COLO668 (cell line): ENCODE measurements around the gene CD300H.
A peak's percentile ranks its signal among the peaks of the same experiment; 100 is the strongest.
"Not testable (repeated sequence)": the region's sequence is repeated elsewhere in the genome, so short reads cannot be mapped to it uniquely, and the experiment has no call there.

Experiments used
- DNase-seq: peaks from one replicate; lab custom pipeline; 2025; ENCODE audit not compliant: unreplicated experiment; lab: John Stamatoyannopoulos, UW

The CD300H gene

DNA sequence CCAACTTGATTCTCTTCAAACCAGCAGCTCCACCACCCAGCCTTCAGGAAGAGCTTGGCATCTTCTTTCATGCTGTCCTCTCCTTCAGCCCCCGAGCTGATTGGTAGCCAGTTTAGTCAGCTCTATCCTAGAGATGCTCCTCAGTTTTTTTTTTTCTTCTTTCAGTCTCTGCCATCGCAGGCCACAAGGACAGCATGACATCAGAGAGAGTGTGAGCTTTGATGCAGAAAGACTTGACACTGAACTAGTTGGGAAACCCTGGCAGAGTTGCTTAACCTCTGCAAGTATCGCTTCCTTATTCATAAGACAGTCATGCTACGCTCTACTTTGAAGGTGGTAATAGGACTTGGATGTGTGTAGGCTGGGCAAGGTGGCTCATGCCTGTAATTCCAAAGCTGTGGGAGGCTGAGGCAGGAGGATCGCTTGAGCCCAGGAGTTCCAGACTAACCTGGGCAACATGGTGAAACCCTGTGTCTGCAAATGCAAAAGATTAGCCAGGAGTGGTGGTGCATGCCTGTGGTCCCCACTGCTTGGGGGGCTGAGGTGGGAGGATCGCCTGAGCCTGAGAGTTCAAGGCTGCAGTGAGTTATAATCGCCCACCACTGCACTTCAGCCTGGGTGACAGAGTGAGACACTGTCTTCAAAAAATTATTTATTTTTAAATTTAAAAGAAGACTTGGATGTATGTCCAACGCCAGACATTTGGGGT lies 38.7 kb downstream of the CD300H start:
- DNase-seq: no peak

DNA sequence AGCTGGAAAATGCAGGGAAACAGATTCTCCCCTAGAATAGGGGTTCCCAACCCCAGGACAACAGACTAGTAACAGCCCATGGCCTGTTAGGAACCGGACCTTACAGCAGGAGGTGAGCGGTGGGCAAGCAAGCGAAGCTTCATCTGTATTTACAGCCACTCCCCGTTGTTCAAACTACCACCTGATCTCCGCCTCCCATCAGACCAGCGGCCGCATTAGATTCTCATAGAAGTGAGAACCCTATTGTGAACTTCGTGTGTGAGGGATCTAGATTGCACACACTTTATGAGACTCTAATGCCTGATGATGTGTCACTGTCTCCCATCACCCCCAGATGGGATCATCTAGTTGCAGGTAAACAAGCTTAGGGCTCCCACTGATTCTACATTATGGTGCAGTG lies 39.6 kb downstream of the CD300H start:
- DNase-seq: no peak

DNA sequence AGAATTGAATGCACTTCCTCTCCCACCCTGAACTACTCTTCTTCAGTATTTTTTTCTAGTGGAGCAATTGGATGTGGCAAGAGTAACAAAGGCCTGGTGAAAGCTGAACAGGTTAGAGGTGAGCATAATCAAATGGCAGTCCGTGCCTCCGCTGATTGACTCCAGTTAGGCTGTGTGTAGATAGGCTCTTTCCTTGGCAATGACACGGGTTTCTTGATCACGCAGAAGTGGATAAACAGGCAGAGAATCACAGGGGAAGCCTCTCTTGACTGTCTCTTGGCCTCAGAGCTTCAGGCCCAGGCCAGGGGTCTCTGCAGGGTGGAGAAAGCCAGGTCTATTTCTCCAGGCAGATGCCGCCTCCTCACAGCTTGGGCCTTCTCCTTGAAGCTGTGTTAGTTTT lies 40.2 kb downstream of the CD300H start:
- no peak for DNase-seq

DNA sequence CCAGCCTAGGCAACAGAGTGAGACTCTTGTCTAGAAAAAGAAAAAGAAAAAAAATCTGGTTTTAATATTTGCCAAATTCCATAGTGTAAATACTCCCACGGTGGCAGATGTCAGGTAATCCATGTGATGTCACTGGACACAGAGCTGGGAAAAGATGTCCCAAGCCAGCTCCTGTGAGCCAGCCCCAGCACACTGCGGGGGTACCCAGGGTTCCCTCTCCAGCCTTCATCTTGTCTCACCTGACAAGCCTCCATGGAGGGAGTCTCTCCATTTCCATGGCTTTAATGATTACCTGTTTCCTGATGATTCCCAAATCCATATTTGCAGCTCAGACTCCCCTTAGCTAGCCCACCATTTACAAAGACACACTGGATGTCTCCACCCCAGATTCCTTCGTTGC lies 40.6 kb downstream of the CD300H start:
- DNase-seq: no peak

DNA sequence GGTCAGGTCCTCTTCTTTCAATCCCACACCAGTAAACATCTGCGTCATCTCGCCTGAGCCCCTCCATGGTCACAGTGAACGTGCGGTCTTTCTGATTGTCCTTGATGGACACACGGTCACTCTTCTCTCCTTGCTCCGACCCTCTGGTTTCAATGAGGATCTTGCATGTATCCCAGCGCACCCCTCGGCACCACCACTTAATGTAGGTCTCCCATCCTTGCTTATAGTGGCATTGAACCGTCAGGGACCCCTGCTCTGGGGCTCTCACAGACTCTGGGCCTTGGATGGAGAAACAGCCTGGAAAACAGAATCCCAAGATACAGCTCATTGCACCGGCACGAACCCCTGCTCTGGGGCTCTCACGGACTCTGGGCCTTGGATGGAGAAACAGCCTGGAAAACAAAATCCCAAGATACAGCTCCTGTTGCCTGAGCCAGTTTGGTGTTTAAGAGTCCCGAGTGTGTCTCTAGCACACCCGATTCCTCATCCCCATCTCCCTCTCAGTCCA lies 41.5 kb downstream of the CD300H start:
- DNase-seq: no peak

DNA sequence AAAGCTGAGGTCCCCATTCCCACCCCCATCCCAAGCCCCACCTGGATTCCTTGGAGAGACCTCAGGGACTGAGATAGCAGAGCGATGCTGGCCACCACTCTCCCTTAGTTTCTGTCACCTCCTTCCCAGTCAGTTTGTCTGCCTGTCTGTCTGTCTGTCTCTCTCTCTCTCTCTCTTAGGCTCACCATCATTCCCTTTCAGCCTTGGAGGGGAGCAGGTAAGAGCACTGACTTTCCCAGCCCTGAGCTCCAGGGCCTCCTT lies 41.9 kb downstream of the CD300H start:
- DNase-seq: no peak

DNA sequence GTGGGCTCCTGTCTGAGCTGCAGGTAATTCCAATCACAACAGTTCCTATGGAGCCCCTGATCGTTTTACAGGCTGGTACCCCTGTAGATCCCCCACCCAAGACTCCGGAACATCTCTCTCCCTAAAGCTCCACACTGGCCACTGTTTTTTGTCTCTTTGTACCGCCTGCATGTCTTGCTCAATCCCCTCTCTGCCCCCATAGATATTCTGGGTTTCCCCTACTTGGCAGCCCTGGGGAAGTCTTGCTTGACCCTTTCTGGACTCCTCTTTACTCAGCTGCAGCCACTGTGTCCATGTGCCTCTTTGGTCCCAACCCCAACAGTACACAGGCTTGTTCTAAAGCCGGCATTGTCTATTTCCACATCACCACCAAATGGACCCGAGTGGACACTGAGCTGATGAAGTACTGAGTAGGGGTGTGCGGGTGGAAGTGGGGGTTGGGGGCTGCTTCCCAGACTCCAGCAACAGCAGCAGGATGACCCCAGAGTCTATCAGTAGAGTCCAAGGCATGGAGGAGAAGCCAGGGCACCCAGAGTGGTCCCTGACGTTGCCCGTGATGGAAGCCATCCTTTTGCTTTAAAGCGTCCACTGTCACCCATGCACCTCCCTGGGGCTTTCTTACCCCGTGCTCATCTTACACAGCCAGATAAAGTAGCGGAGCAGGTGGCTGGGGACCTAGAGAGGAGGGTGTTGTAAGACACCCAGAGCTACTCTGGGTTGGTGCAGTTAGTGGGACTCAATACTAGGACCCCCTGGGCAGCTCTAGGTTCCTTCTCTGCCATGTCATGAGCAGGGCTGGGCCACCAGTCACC lies 42.5 kb downstream of the CD300H start:
- no peak for DNase-seq

DNA sequence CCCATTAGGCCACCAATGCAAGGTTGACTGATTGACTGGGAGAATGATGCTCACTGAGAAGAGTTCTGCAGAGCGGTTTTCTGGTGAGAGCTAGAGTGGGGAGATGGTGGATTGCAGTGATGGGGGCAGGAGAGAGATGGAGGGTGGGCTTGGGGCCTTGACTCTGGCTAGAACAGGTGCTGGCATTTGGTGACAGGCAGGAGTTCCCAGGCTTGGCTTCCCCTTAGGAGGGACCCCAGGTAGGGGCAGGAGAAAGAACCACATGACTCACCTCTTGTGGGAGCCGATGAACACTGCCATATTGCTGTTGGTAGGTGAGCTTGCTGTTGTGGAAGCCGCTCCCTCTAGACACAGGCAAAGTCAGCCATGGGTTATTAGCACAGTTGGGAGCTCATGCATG lies 44.0 kb downstream of the CD300H start:
- DNase-seq: no peak

DNA sequence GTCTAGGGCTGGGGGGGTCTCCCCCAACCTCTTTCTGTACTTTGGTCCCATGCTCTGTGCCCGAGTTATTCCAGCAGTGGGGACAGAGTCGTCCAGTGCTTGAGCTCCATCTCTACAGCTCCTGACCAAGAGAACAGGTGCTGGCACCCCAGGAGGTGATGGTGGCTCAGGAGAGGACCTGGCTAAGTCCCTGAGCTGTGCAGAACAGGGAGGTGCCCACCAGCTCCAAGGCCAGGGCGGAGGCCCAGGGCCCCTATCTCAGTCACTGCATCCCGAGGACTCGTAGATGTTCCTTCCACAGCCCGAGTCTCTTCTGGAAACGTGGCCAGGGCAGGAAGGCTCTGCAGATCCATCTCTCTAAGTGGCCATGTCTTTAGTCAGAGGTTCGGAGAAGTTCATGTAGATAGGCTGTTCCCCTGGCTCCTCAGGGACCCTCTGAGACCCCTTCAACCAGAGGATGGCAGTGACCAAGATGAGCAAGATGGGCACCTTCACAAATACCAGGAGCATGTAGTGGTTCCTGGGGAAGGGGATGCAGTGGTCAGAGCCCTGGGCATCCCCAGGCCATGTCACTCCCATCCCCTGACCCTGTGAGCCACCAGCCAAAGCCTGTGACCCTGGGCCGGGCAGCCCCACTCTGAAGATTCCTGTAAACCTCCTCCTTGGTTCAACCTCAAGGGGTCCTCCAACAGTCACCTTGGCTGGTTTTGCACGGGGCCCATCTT lies 44.8 kb downstream of the CD300H start:
- no peak for DNase-seq

DNA sequence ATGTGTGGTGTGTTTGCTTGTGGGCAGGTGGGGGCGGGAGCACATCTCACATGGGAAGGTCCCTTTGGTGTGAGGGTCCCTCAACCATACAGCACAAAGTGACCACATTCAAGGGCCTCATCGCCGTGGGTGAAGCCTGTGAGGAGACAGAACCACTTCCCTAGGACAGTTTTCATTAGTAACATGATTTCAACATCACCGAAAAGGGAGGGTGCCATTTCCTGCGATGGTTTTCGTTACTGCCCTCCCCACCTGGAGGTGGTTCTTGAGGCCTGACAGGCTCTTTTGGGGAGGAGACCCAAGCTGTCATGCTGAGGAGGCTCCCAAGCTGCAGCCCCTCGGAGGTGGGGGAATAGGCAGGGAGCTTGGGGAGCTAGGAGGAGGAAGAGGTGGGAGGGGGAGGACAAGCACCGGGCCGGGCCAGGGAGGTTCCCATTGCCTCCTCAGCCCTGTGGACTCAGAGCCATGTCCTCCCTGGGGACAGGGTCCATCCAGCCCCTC lies 45.6 kb downstream of the CD300H start:
- no peak for DNase-seq

DNA sequence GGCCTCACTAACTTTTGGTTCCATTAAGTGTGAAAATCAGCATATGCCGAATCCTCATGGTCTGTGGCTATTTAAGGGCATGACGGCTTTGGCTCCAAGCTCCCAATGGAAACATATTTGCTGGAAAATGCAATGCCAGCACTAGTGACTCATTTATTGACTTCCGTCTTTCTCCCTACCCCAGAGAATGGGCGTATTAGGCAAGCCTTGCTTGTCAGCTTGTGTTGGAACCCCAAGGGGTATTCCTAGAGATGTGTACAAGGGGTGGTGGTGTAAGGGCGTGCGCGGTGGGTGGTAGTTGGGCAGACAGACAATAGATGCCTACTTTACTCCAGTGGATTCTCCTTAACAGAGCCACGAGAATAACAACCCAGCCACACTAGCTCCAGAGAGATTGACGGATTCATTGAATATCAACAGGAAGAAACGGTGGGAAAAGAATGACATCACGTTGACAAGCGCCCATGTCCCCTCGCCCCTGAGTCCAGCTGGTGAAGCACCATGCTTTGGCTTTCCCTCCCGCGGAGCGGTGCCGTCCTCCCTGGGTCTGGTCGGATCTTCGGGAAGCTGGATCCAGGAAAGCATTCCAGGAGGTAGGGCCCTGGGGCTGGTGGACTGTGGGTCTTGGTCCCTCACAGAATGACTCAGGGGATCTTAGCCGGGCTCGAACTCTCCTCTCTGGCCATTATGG lies 46.4 kb downstream of the CD300H start:
- no peak for DNase-seq

DNA sequence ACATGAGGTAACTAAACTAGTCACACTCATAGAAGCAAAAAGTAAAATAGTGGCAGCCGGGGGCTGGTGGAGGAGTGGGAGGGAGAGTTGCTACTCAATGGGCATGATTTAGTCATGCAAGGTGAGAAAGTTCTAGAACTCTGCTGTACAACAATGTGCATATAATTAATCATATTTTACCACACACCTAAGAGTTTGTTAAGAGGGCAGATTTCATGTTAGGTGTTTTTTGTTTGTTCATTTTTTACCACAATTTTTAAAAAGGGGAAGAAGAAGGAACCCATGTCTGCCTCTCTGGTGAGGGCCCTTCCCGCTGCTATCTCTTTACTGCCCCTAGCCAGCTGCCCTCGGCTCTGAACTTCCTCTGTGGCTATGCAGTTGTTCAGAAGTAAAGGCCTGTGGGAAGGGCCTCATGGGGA lies 47.3 kb downstream of the CD300H start:
- DNase-seq: no peak

DNA sequence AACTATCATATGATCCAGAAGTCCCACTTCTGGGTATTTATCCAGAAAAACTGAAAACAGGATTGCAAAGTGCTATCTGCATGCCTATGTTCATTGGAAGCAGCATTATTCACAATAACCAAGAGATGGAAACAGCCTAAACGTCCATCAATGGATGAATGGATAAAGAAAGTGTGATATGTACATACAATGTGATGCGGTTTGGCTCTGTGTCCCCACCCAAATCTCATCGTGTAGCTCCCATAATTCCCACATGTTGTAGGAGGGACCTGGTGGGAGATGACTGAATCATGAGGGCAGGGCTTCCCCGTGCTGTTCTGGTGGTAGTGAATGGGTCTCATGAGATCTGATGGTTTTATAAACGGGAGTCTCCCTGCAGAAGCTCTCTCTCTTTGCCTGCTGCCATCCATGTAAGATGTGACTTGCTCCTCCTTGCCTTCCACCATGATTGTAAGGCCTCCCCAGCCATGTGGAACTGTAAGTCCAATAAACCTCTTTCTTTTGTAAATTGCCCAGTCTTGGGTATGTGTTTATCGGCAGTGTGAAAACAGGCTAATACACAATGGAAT lies 48.8 kb downstream of the CD300H start:
- not testable (repeated sequence) for DNase-seq

DNA sequence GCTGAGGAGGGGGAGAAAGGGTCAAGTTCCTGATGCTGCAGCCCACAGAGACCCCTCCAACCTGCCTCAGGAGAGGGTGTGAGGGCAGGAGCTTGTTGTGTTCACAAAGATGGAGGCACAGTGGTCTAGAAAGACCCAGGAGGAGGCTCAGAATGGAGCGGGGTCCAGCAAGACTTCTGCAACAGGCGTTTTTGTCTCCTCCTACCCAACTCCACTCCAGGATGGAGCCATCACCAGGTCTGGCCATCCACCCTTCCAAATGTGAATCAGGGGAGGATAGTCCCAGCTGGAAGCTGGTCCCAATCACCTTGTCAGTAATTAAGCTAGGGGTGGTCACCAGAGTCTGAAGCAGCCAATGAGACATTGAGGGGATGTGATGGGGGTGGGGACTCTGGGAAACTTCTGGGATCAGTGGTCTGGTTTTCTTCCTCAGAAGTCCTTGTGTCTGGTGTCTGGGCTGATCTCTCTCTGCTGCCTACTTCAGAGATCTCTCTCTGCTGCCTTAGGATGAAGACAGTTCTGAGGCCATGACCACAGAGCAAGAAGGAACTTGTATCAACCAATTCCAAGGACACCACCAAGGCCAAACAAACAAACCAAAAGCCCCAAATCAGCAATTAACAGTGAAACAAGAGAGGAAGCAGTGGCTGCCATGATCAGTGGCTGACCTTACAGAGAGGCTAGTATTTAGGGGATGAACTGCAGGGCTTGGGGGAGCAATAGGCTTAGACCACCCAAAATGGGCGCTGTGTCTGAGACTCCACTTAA lies 50.6 kb downstream of the CD300H start:
- no peak for DNase-seq

DNA sequence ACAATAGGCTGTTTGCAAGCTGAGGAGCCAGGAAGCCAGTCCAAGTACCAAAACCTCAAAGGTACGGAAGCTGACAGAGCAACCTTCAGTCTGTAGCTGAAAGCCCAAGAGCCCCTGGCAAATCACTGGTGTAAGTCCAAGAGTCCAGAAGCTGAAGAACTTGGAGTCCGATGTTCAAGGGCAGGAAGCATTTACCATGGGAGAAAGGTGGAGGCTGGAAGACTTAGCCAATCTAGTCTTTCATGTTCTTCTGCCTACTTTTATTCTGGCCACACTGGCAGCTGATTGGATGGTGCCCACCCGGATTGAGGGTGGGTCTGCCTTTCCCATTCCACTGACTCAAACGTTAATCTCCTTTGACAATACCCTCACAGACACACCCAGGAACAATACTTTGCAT lies 51.4 kb downstream of the CD300H start:
- no peak for DNase-seq

DNA sequence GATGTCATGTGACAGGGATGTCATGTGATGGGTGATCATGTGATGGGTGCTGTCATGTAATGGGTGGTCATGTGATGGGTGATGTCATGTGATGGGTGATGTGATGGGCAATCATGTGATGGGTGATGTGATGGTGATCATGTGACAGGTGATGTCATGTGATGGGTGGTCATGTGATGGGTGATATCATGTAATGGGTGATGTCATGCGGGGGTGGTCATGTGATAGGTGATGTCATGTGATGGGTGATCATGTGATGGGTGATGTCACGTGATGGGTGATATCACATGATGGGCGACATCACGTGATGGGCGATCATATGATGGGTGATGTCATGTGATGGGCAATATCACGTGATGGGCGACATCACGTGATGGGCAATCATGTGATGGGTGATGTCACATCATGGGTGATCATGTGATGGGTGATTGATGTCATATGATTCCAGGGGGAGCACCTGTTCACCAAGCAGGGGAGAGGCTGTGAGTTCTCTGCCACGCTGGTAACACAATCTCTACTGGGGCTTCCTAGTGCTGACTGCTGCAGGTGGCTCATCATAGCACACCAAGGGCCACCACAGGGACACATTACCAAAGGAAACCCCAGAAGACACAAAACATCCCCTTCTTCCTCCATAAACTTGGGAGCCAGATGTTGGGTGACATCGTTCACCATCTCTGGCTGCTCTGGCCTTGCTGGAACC lies 52.5 kb downstream of the CD300H start:
- DNase-seq: no peak

DNA sequence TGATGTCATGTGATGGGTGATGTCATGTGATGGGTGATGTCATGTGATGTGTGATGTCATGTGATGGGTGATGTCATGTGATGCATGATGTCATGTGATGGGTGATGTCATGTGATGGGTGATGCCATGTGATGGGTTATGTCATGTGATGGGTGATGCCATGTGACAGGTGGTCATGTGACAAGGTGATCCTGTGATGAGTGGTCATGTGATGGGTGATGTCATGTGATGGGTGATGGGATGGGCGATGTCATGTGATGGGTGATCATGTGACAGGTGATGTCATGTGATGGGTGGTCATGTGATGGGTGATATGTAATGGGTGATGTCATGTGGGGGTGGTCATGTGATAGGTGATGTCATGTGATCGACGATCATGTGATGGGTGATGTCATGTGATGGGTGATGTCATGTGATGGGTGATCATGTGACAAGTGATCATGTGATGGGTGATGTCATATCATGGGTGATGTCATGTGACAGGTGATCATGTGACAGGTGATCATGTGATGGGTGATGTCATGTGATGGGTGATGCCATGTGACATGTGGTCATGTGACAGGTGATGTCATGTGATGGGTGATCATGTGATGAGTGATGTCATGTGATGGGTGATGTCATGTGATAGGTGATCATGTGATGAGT lies 53.2 kb downstream of the CD300H start:
- DNase-seq: peak; percentile 16

DNA sequence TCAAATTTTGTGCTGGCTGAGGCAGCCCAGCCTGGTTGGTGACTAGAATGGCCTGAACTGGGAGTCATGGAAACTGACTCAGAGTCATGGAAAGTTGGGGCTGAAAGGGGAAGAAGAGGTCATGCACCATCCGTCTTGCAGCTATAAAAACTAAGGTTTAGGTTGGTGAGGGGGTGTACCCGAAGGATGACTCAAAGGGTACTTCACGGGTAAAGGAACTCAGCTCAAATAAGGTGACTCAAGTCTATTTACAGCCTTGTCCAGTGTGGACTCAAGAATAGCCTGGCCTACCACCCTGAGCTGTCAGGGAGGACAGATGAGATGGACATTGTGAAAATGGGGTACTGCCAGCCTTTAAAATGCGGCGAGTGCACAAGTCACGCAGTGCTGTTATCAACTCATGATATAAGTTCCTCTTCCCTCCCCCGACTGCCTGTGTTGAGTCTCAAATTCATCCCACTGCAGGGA lies 54.7 kb downstream of the CD300H start:
- no peak for DNase-seq

DNA sequence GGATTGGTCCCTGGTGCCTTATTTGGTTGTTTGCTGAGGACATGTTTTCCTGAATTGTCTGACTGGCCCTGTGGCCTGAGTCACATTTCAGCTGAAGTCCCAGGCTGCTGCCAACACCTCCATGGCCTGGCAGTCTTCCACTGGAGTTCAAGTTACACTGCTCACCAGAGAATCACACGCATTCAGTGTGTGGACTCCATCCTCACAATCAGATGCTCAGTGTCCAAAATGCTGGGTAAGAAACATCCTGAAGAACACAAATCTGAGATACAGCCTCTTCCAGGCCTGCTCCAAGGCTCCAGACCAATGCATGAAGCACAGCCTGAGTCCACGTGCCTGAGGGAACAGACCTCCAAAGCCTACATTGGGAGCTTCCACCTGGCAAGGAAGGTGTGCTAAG lies 55.3 kb downstream of the CD300H start:
- DNase-seq: no peak
